Astrocyte (in vitro differentiated cells and primary cell): ENCODE measurements around the gene CIBAR2. TPM values are rescaled to one million over a fixed set of nuclear protein-coding genes. Genes with fewer than 3 reads are reported as not detected.

Experiments
- DNase-seq: peaks from one replicate; pipeline ENCODE4 v3.0.0-alpha.2; 2010; ENCODE audit warnings: low read depth
- FAIRE-seq: peaks from 2 replicates; lab custom pipeline; 2011; peaks lifted over from hg19 to GRCh38; lab: Jason Lieb, UNC
- H2AFZ ChIP-seq: 2 replicates; pipeline ENCODE4 v1.6.0; 2012; ENCODE audit warnings: low read depth, low read length, inconsistent platforms
- H3K27ac ChIP-seq: 2 replicates; pipeline ENCODE4 v1.5.1; 2011; ENCODE audit warnings: low read depth, low read length, inconsistent platforms
- H3K27me3 ChIP-seq: 2 replicates; pipeline ENCODE4 v1.6.0; 2011; ENCODE audit warnings: low read length, inconsistent platforms; ENCODE audit not compliant: insufficient read depth
- H3K36me3 ChIP-seq: 2 replicates; pipeline ENCODE4 v1.5.1; 2011; ENCODE audit warnings: low read length, inconsistent platforms; ENCODE audit not compliant: insufficient read depth
- H3K4me1 ChIP-seq: 2 replicates; pipeline ENCODE4 v1.5.1; 2011; ENCODE audit warnings: low read length, inconsistent platforms; ENCODE audit not compliant: insufficient read depth
- H3K4me2 ChIP-seq: 2 replicates; pipeline ENCODE4 v1.6.0; 2012; ENCODE audit warnings: low read length, inconsistent platforms
- H3K4me3 ChIP-seq: 2 replicates; pipeline ENCODE4 v1.5.1; 2011; ENCODE audit warnings: low read depth, mild to moderate bottlenecking, low read length, inconsistent platforms; ENCODE audit not compliant: insufficient read depth
- H3K79me2 ChIP-seq: 2 replicates; pipeline ENCODE4 v1.6.0; 2012; ENCODE audit warnings: mild to moderate bottlenecking, low read length, inconsistent platforms; ENCODE audit not compliant: insufficient read depth
- H3K9ac ChIP-seq: 2 replicates; pipeline ENCODE4 v1.6.0; 2012; ENCODE audit warnings: mild to moderate bottlenecking, low read length, inconsistent platforms
- H3K9me3 ChIP-seq: 2 replicates; pipeline ENCODE4 v1.5.1; 2012; ENCODE audit warnings: low read depth, mild to moderate bottlenecking, low read length, inconsistent platforms; ENCODE audit not compliant: insufficient read depth
- H4K20me1 ChIP-seq: 2 replicates; pipeline ENCODE4 v1.6.0; 2012; ENCODE audit warnings: low read length, inconsistent platforms; ENCODE audit not compliant: insufficient read depth
- H3K27ac Mint-ChIP-seq: one replicate; pipeline ENCODE4 v1.8.0; 2021; ENCODE audit warnings: mild to moderate bottlenecking, mixed read lengths; ENCODE audit not compliant: unreplicated experiment
- H3K27me3 Mint-ChIP-seq: one replicate; pipeline ENCODE4 v1.8.0; 2021; ENCODE audit warnings: low read depth, mixed read lengths; ENCODE audit not compliant: unreplicated experiment
- H3K36me3 Mint-ChIP-seq: one replicate; pipeline ENCODE4 v1.8.0; 2021; ENCODE audit warnings: low read depth, mixed read lengths; ENCODE audit not compliant: unreplicated experiment
- H3K4me1 Mint-ChIP-seq: one replicate; pipeline ENCODE4 v1.8.0; 2021; ENCODE audit warnings: low read depth, mixed read lengths; ENCODE audit not compliant: unreplicated experiment
- H3K4me3 Mint-ChIP-seq: one replicate; pipeline ENCODE4 v1.8.0; 2021; ENCODE audit warnings: mild to moderate bottlenecking, moderate library complexity, mixed read lengths; ENCODE audit not compliant: unreplicated experiment
- H3K9me3 Mint-ChIP-seq: one replicate; pipeline ENCODE4 v1.8.0; 2021; ENCODE audit warnings: mild to moderate bottlenecking, mixed read lengths; ENCODE audit not compliant: unreplicated experiment
- EZH2 ChIP-seq: IDR thresholded peaks from 2 replicates; pipeline ENCODE4 v1.6.1; 2012; ENCODE audit warnings: mild to moderate bottlenecking, low read length, inconsistent platforms; ENCODE audit not compliant: insufficient read depth
- total RNA-seq: library from RNA; stranded (reverse); gene quantifications from 2 replicates; pipeline ENCODE4 v1.2.1, GENCODE V29; 2021
- TF ChIP-seq, protein P1 (sequence below): IDR thresholded peaks from 2 replicates; pipeline ENCODE4 v1.5.1; 2011; ENCODE audit warnings: low read depth, mild to moderate bottlenecking, inconsistent platforms, low read length, moderate library complexity; ENCODE audit not compliant: insufficient read depth

The CIBAR2 gene
- total RNA-seq, 1 donor from 2014 or later: not detected

DNA sequence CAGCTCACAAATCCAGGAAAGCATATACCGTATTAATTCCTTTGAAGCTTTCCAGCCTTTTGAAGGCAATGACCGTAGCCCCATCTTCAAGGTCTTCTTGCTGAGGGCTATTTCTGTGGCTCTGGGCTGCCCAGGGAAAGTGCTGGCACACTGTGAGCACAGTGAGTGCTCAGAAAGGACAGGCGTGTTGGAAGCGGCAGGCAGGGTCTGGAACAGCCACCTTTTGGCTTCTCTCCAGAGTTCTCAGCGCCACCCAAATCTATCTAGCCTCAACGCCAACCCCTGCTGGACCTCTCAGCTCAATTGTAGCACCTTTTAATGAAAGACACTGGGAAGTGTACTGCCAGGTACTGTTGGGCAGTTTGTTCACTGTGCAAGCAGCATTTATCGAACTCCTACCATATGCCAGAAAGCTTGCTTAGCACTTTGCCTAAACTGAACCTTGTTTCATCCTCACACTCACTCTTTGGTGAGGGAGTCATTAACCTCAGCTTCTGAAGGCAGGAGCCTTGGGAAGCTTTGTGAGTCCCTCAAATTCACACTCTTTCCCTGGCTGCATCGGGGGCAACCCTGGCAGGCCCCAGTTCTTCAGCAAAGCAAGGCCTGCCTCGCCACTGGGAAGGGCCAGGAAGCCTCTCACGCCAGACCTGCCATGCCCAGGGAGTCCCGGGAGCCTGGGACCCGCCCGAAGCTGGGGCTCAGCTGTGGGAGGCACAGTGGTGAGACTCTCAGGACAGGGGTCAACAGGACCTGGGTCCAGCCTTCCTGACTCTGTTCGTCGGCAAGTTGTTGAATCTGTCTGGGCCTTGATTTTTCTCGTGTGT, 13.5 kb upstream of the CIBAR2 start:
- peak overlapping the region; percentile 47 for H3K27ac Mint-ChIP-seq
- peak overlapping the region; percentile 69 for H3K4me2 ChIP-seq

DNA sequence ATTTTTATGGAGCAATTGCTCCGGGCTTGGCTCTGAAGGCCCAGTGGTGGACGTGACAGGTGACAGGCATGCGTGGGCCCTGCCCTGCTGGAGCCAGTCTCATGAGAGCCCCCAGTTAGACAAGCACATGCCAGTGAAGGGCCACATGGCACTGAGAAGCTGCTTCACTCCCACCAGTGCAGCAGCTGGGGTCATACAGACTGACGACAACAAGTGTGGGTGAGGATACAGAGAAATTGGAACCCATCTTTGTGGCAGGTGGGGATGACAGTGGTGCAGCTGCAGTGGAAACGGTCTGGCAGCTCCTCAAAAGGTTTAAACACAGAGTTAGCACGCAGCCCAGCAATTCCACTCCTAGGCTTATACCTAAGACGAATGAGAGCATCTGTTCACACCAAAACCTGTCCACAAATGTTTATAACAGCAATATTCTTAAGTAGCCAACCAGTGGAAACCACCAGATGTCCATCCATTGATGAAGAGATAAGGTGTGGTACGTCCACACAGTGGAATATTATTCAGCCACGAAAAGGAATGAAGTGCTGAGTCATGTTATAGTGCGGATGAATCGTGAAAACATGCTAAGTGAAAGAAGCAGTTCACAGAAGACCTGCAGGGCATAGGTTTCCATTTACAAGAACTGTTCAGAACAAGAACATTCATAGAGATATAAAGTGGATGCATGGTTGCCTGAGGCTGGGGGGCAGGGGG, 12.5 kb upstream of the CIBAR2 start:
- no peak overlapping the region for H3K27ac Mint-ChIP-seq

More for the DNA sequence above, 13.5 kb upstream of the CIBAR2 start:
- DNase-seq: no peak
- Histone ChIP-seq H3K27me3 (no peaks in the 10 kb centered on the region), H3K9ac (peak overlapping the region; percentile 60), H3K27ac (peak overlapping the region; percentile 72), H2AFZ (no peak overlapping the region), H3K36me3 (no peaks in the 10 kb centered on the region), H3K79me2 (no peaks in the 10 kb centered on the region), H3K9me3 (no peaks in the 10 kb centered on the region), H3K4me3 (no peak overlapping the region), H3K4me1 (peaks cover 45% of the 10 kb centered on the region), H4K20me1 (no peaks in the 10 kb centered on the region)
- Mint-ChIP-seq H3K27me3 (peaks cover 2% of the 10 kb centered on the region), H3K36me3 (no peaks in the 10 kb centered on the region), H3K4me3 (no peak overlapping the region), H3K4me1 (peaks cover 15% of the 10 kb centered on the region), H3K9me3 (peaks cover 5% of the 10 kb centered on the region)
- no peak for FAIRE-seq
- TF ChIP-seq EZH2: no peak
- TF ChIP-seq, protein P1, sequence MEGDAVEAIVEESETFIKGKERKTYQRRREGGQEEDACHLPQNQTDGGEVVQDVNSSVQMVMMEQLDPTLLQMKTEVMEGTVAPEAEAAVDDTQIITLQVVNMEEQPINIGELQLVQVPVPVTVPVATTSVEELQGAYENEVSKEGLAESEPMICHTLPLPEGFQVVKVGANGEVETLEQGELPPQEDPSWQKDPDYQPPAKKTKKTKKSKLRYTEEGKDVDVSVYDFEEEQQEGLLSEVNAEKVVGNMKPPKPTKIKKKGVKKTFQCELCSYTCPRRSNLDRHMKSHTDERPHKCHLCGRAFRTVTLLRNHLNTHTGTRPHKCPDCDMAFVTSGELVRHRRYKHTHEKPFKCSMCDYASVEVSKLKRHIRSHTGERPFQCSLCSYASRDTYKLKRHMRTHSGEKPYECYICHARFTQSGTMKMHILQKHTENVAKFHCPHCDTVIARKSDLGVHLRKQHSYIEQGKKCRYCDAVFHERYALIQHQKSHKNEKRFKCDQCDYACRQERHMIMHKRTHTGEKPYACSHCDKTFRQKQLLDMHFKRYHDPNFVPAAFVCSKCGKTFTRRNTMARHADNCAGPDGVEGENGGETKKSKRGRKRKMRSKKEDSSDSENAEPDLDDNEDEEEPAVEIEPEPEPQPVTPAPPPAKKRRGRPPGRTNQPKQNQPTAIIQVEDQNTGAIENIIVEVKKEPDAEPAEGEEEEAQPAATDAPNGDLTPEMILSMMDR: no peak

More for the DNA sequence above, 12.5 kb upstream of the CIBAR2 start:
- Histone ChIP-seq H3K36me3 (no peaks in the 10 kb centered on the region), H3K9ac (peak overlapping the region; percentile 78), H3K4me1 (peaks cover 35% of the 10 kb centered on the region), H3K4me3 (no peak overlapping the region), H4K20me1 (no peaks in the 10 kb centered on the region), H3K27ac (peak overlapping the region; percentile 87), H3K4me2 (peak overlapping the region; percentile 76), H3K9me3 (no peaks in the 10 kb centered on the region), H3K79me2 (no peaks in the 10 kb centered on the region), H2AFZ (no peak overlapping the region), H3K27me3 (no peaks in the 10 kb centered on the region)
- FAIRE-seq (no peak), DNase-seq (no peak)
- Mint-ChIP-seq H3K9me3 (peaks cover 5% of the 10 kb centered on the region), H3K27me3 (peaks cover 2% of the 10 kb centered on the region), H3K36me3 (no peaks in the 10 kb centered on the region), H3K4me1 (peaks cover 8% of the 10 kb centered on the region), H3K4me3 (no peak overlapping the region)
- no peak for TF ChIP-seq EZH2
- TF ChIP-seq, protein P1: no peak
